Stomach (tissue), 9 donors: ENCODE measurements around the gene CCDC63. TPM values are rescaled to one million over a fixed set of nuclear protein-coding genes. Genes with fewer than 3 reads are reported as not detected.
A peak's percentile ranks its signal among the peaks of the same experiment; 100 is the strongest.

Experiments
- DNase-seq, 2 donors: peaks; one replicate each; pipeline versions ENCODE4 v3.0.0 to v3.0.0-alpha.2; 2013 to 2019
- H3K27ac ChIP-seq, 5 donors: fragments of 200-600 bp in 4 of 5; sonication (generic) in 4 of 5; one replicate each; pipeline ENCODE4 v1.5.1; 2013 to 2019; ENCODE audit warnings: mild to moderate bottlenecking in 1 of 5, moderate library complexity in 1 of 5
- H3K27me3 ChIP-seq, 3 donors: fragments of 200-600 bp; sonication (generic); one replicate each; pipeline ENCODE4 v1.5.1; 2017 to 2019; ENCODE audit warnings: mixed run types in 1 of 3
- H3K36me3 ChIP-seq, 4 donors: fragments of 200-600 bp; sonication (generic); 1 replicate in 3 of 4; 2 replicates in 1 of 4; pipeline ENCODE4 v1.5.1; 2016 to 2019
- H3K4me1 ChIP-seq, 4 donors: fragments of 200-600 bp; sonication (generic); one replicate each; pipeline ENCODE4 v1.5.1; 2016 to 2019
- H3K4me3 ChIP-seq, 4 donors: fragments of 200-600 bp; sonication (generic) in 3 of 4; one replicate each; pipeline ENCODE4 v1.5.1; 2016 to 2019; ENCODE audit warnings: mild to moderate bottlenecking in 1 of 4
- H3K9me3 ChIP-seq, 4 donors: fragments of 200-600 bp; sonication (generic); one replicate each; pipeline ENCODE4 v1.5.1; 2016 to 2019
- EP300 ChIP-seq: sonication (generic); formaldehyde crosslinking; IDR thresholded peaks from one replicate; pipeline ENCODE4 v1.6.1; 2017; ENCODE audit warnings: antibody characterized with exemption
- POLR2A ChIP-seq, 4 donors: fragments of 450-650 bp; IDR thresholded peaks; one replicate each; pipeline ENCODE4 v1.6.1; 2016; ENCODE audit warnings: antibody characterized with exemption in 4 of 4, control low read depth in 2 of 4, mild to moderate bottlenecking in 1 of 4, moderate library complexity in 1 of 4
- POLR2AphosphoS5 ChIP-seq, 3 donors: sonication (generic); formaldehyde crosslinking; IDR thresholded peaks; one replicate each; pipeline ENCODE4 v1.6.1; 2016; ENCODE audit warnings: antibody characterized with exemption in 3 of 3
- WGBS, 5 donors: extraction: QIAGEN DNeasy Blood & Tissue Kit in 3 of 5; methylation state at CpG; one replicate each; pipeline versions ENCODE4 v1.1.5 to v1.1.7; 2013 to 2018; 5-methylcytosine and 5-hydroxymethylcytosine counted together
- intact Hi-C: fragments of 100-400 bp; cut with DNase I; formaldehyde crosslinking; loops from one replicate; pipeline ENCODE4 v1.15.1; 2023; ENCODE audit warnings: low total_unique reads
- polyA plus RNA-seq, 3 donors: library from polyadenylated mRNA; stranded (reverse); fragments of 200-250 nt; gene quantifications; one replicate each; pipeline ENCODE4 v1.2.3, GENCODE V29; 2013
- total RNA-seq, 5 donors: library from RNA; depleted of rRNA; stranded (reverse); fragments of >200 nt; gene quantifications; one replicate each; pipeline versions ENCODE4 v1.1.0 to v1.2.3, GENCODE V29; 2014 to 2016
- TF ChIP-seq, protein P1 (sequence below), 7 experiments: fragments of 450-650 bp in 4 of 7; fragments of 200-600 bp in 3 of 7; sonication (generic) in 3 of 7; IDR thresholded peaks; one replicate each; pipeline ENCODE4 v1.5.1; 2016 to 2019; ENCODE audit warnings: antibody characterized with exemption in 7 of 7, control low read depth in 2 of 7, mild to moderate bottlenecking in 1 of 7
- donor health status: healthy with polysubstance abuse.
- donor health status: Bipolar disorder and iron deficiency.
- donor health status: healthy.

CCDC63 gene
- total and polyA plus RNA-seq, 8 donors, result not detected

DNA sequence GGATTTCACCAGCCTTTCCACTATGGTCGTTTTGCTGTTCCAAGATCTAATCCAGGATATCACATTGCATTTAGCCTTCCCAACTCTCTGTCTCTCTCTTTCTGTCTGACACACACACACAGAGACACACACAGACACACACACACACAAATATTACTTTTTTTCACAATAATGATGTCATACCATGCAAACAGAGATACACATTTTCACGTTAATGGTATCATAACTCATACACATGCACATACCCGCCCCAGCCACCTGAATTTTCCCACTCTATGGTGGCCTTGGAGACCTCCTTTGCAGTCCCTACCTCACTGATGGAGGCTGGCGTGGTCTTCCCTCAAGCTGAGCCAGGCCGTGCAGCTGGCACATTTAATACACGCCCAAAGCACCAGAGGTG, 80.8 kb downstream of the CCDC63 start:
- peaks cover 0 to 69% (median 13%) of the 10 kb centered on the region in 3 donors for H3K27me3 ChIP-seq

DNA sequence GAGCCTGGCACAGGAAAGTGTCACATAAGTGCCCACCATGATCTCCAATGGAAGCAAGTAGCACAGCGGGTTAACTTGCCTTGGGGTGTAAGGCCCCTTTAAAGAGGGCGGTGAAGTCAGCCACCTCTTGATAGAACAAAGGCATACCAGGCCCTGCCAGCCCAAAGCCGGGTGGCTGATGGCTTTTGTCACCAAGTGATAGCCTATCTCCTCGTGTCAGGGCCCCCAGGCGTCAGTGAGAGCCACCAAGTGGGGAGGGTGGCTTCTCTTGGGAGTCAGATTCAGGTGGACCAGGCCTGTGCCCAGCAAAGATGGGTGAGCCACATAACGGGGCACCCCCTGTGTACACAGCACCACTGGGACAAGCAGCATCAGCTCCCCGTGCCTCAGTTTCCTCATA, 81.9 kb downstream of the CCDC63 start:
- peaks cover 0 to 69% (median 13%) of the 10 kb centered on the region in 3 donors for H3K27me3 ChIP-seq
- no peaks in the 10 kb centered on the region for H3K4me1 ChIP-seq
- DNase-seq, result no peak
- TF ChIP-seq EP300, result no peak
- TF ChIP-seq, protein P1, sequence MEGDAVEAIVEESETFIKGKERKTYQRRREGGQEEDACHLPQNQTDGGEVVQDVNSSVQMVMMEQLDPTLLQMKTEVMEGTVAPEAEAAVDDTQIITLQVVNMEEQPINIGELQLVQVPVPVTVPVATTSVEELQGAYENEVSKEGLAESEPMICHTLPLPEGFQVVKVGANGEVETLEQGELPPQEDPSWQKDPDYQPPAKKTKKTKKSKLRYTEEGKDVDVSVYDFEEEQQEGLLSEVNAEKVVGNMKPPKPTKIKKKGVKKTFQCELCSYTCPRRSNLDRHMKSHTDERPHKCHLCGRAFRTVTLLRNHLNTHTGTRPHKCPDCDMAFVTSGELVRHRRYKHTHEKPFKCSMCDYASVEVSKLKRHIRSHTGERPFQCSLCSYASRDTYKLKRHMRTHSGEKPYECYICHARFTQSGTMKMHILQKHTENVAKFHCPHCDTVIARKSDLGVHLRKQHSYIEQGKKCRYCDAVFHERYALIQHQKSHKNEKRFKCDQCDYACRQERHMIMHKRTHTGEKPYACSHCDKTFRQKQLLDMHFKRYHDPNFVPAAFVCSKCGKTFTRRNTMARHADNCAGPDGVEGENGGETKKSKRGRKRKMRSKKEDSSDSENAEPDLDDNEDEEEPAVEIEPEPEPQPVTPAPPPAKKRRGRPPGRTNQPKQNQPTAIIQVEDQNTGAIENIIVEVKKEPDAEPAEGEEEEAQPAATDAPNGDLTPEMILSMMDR (IDR thresholded peaks at IDR 0.05), result no peak
- no peak for TF ChIP-seq POLR2AphosphoS5 (IDR thresholded peaks at IDR 0.05)
- no peak for TF ChIP-seq POLR2A (IDR thresholded peaks at IDR 0.05)
- 49 to 71% (median 57%) methylated on average over 5 to 7 of the region's 7 CpGs for WGBS, 5 donors
- H3K4me3 ChIP-seq, result no peak overlapping the region
- H3K36me3 ChIP-seq, result no peaks in the 10 kb centered on the region
- intact Hi-C loops, result no loop called here
- no peaks in the 10 kb centered on the region for H3K9me3 ChIP-seq
- no peak overlapping the region for H3K27ac ChIP-seq

More for the DNA sequence above, 80.8 kb downstream of the CCDC63 start:
- TF ChIP-seq POLR2AphosphoS5 (IDR thresholded peaks at IDR 0.05) (no peak), EP300 (no peak), POLR2A (IDR thresholded peaks at IDR 0.05) (no peak)
- TF ChIP-seq, protein P1 (IDR thresholded peaks at IDR 0.05), result no peak
- WGBS, 5 donors, result 50 to 63% (median 56%) methylated on average over 6 of the region's 6 CpGs
- no peaks in the 10 kb centered on the region for H3K36me3 ChIP-seq
- no peak overlapping the region for H3K27ac ChIP-seq
- no peak for DNase-seq
- H3K4me3 ChIP-seq, result no peak overlapping the region
- no peaks in the 10 kb centered on the region for H3K9me3 ChIP-seq
- intact Hi-C loops, result no loop called here
- H3K4me1 ChIP-seq, result no peaks in the 10 kb centered on the region

DNA sequence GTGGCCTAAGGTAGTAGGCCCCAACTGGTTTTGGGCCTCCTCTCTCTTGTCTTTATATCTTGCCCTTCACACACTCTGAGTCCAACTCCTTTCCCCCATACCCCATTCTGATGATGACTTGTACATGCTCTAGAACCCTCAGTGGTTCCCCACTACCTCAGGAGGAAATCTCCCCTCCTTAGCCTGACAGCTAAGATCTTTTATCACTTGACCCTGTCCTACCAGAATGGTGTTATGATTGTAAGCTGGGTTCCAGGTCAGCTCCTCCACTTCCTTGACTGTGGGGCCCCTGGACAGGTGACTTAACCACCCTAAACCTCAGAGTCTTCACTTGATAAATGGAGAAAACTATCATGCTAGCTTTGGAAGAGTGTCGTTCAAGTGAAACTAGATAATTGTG, 83.0 kb downstream of the CCDC63 start:
- no peak overlapping the region for H3K4me3 ChIP-seq
- H3K27ac ChIP-seq, result no peak overlapping the region
- no peak for DNase-seq
- TF ChIP-seq EP300 (no peak), POLR2A (IDR thresholded peaks at IDR 0.05) (no peak), POLR2AphosphoS5 (IDR thresholded peaks at IDR 0.05) (no peak)
- TF ChIP-seq, protein P1 (IDR thresholded peaks at IDR 0.05), result no peak
- intact Hi-C loops, result loop anchor here (10.0 kb wide), 1 partner anchor 375 kb away; no protein-coding TSS in a partner anchor
- H3K4me1 ChIP-seq, result no peaks in the 10 kb centered on the region
- 85 to 100% (median 88%) methylated on average over 1 of the region's 1 CpG for WGBS, 5 donors
- no peaks in the 10 kb centered on the region for H3K9me3 ChIP-seq
- H3K36me3 ChIP-seq, result no peaks in the 10 kb centered on the region
- peaks cover 0 to 68% (median 13%) of the 10 kb centered on the region in 3 donors for H3K27me3 ChIP-seq

DNA sequence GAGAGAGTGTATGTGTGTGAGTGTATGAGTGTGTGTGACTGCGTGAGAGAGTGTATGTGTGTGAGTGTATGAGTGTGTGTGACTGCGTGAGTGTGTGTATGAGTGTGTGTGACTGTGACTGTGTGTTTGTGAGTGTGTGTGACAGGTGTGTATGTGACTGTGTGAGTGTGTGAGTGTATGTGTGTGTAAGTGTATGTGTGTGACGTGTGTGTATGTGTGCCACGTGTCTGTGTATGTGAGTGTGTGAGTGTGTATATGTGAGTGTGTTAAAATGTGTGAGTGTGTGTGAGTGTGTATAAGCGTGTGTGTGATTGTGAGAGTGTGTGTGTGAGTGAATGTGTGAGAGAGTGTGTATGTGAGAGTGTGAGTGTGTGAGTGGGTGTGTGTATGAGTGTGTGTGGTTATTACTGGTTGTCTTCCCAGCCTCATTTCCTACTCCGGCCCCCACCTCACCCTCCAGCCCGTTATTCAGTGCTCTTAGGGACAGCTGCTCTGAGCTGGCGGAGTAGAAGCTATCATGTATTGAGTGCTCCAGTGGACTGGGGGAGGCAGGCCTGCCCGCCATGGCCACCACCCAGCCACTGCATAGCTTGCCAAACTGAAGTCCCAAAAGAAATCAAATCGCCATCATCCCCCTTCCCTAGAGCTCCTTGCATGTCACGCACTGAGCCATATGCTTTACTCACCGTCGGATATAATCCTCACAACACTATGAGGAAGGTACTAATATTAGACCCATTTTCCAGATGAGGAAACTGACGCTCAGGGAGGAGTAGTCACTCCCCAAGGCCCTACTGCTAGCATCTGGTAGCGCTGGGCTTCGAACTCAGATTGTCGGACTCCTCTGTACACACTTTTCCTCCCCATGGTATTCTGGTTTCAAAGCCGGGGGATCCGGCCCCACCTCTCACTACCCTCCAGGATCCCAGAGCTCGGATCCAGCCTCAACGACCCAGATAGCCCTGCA, 83.8 kb downstream of the CCDC63 start:
- intact Hi-C loops, result loop anchor here (10.0 kb wide), 1 partner anchor 374 kb away; no protein-coding TSS in a partner anchor
- DNase-seq, result no peak
- H3K36me3 ChIP-seq, result no peaks in the 10 kb centered on the region
- H3K4me3 ChIP-seq, result no peak overlapping the region
- no peak overlapping the region for H3K27ac ChIP-seq
- 83 to 88% (median 85%) methylated on average over 19 to 21 of the region's 21 CpGs for WGBS, 5 donors
- TF ChIP-seq POLR2A (IDR thresholded peaks at IDR 0.05), result peak in 1 of 4 donors; percentile 43
- no peak for TF ChIP-seq EP300
- peaks cover 0 to 73% (median 12%) of the 10 kb centered on the region in 3 donors for H3K27me3 ChIP-seq
- H3K9me3 ChIP-seq, result no peaks in the 10 kb centered on the region
- no peaks in the 10 kb centered on the region for H3K4me1 ChIP-seq
